Measurements from ENCODE around the gene INPP4B.

Gene INPP4B

DNA sequence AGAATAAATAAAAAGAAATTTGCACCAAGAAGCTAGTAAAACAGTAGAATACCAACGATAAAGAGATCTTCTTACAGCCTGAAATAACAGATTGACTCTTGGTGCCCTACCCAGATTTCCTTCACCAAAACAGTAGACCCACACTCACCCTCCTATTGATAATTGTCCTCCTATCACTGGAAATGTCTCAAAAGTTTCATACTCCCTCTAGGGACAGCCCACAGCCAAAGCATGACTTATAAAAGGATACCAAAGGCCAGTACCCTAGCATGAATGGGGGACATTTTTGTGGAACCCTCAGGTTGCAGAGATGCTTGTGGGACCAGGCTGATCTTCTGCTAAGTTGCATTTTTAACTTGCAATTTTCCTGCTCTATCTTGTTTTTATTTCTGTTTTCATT lies 104.1 kb downstream of the INPP4B start:
- FAIRE-seq (no peak), DNase-seq (ENCODE audit: low spot score) (no peak)

GRCh38 chr4:142728233-142728632 lies 117.9 kb downstream of the INPP4B start:
- no peak for FAIRE-seq
- no peak for DNase-seq (ENCODE audit: low spot score)

DNA sequence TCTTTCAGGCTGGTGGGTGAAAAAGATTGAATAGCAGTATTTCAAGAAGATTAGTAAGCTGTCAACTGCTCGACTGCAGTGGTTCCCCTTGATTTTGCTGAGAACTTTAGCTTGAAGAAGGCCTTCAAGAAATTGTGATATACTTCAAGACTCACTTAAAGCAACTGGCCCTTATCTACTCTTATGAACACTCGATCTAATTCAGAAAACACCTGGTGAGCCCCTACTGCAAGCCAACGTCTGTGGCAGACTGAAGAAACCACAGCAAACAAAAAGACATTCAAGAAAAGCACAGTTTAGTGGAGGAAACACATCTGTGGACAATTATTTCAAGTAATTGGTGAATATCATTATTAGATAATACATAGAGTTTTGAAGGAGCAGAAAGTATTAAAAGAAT lies 119.0 kb downstream of the INPP4B start:
- DNase-seq (ENCODE audit: low spot score) (no peak), FAIRE-seq (no peak)

DNA sequence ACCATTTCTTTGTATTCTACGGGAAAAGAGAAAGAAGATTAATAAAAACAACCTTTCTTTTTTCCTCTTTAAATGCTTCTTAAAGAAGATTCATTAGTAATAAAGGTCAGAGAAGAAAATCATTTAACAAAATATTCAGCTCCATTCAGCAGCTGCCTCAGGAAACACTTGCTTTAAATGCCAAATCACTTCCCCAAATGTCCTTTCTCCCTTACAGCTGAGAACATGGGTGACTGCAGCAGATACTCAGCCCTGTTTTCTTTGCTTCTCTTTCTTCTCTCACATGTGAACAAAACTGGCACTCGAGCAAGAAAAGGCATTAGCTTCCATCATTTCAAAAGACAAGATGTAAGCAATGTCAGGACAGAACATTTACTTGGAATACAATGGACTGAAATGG lies 120.2 kb downstream of the INPP4B start:
- DNase-seq (ENCODE audit: low spot score) = no peak

DNA sequence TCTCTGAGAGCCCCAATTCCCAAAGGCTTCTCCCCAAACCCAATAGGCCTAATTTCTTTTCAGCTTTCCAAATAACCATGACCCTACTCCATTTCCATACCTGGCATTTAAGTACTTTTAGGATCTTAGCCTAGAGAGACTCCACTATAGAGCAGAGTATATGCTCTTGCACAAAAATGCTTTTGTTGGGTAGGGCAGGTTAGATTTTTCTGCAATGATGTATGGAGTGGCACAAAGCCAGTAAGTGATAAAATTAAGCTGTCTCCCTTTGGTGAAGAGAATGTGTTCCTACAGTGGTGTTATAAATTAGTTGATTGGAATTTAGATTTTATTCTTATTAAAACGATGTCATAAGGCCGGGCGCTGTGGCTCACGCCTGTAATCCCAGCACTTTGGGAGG lies 124.9 kb downstream of the INPP4B start:
- FAIRE-seq (no peak), DNase-seq (ENCODE audit: low spot score) (no peak)

More for the DNA sequence above, 120.2 kb downstream of the INPP4B start:
- FAIRE-seq = no peak

- FAIRE-seq (peak; percentile 51), DNase-seq (ENCODE audit: low spot score) (peak; percentile 11)
These were observed 126.1 kb downstream of the INPP4B start for GRCh38 chr4:142719854-142720541.

DNA sequence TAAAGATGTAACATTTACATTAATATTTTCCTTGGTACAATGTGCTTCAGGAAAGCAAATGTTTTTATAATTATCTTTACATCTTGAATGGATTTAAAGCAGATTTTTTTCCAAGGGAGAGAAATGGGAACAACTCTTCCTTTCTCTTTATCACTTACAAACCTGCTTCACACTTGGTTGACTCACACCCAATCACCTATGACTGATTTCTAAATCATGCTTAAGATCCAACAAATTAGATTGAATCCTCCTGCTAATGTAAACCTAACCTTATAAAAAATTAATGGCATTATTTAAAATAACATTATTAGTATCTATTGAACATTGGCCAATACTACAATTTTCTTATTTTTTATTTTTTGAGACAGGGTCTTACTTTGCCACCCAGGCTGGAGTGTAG lies 127.1 kb downstream of the INPP4B start:
- DNase-seq (ENCODE audit: low spot score) = no peak
- no peak for FAIRE-seq

DNA sequence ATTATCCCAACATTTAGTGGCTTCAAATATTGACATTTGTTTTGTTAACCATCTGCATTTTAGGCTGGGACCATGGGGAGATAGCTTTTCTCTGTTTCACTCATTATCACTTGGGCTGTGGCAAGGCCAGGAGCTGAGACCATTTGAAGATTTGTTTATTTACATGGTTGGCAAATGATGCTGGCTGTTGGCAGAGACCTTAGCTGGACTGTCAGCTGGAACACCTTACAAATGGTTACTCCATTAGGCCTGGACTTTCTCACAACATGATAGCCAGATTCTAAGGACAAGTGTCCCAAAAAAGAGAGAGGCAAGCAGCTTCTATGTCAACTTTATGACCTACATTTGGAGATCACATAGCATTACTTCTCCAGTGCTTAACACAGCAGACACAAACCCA lies 130.4 kb downstream of the INPP4B start:
- DNase-seq (ENCODE audit: low spot score) (no peak), FAIRE-seq (no peak)

DNA sequence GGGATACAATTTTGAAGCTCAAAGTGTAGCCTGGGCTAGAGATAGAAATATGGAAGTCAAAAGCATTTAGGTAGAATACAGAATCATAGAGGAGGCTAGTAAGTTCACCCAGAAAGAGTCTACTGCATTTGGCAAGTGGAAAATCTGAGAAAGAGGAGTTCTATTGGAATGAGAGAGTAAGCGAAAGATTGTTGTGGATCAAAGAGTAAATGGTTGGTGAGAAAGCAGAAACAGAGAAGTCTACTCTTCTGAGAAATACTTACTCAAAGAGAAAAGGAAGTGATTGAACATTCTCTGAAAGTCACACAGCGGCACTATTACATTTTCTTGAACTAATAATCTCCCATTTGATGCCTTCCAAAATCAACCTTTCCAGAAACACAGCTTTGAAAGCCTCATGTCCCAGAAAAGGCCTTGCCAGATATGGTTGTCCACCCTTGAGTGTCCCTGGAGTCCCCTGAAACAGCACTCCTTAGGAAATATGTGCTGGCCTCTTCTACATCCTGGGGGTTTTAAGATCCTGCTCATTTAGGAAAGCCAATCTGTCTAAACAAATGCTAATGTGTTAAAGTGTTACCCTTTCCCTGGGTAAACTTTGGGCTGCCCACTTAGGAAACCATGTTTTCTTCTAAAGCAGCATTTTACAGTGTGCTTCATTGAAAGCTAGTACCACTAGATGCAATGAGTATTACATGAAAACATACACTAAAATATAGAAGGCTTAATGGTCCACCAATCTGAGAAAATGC lies 132.6 kb downstream of the INPP4B start:
- FAIRE-seq (no peak), DNase-seq (ENCODE audit: low spot score) (no peak)

DNA sequence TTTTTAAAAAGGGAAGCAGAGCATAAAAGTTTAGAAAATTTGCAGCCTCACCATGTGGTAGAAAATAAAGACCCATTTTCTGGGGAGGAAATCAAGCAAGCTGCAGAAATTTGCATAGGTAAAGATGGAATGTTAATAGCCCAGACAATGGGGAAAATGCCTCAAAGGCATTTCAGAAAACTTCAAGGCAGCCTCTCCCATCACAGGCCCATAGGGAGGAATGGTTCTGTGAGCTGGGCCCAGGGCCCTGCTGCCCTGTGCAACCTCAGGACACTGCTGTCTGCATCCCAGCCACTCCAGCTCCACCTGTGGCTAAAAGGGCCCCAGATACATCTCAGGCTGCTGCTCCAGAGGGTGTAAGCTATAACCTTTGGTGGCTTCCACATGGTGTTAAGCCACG lies 137.9 kb downstream of the INPP4B start:
- FAIRE-seq = no peak

DNA sequence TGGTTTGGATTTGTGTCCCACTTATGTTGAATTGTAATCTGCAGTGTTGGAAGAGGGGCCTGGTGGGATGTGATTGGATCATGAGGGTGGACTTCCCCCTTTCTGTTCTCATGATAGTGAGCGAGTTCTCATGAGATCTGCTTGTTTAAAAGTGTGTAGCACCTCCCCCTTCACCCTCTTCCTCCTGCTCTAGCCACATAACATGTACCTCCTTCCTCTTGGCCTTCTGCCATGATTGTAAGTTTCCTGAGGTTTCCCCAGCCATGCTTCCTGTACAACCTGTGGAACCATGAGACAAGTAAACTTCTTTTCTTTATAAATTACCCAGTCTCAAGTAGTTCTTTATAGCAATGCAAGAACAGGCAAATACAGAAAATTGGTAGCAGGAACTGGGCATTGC lies 138.7 kb downstream of the INPP4B start:
- FAIRE-seq (no peak), DNase-seq (ENCODE audit: low spot score) (no peak)

More for the DNA sequence above, 137.9 kb downstream of the INPP4B start:
- DNase-seq (ENCODE audit: low spot score) = no peak

DNA sequence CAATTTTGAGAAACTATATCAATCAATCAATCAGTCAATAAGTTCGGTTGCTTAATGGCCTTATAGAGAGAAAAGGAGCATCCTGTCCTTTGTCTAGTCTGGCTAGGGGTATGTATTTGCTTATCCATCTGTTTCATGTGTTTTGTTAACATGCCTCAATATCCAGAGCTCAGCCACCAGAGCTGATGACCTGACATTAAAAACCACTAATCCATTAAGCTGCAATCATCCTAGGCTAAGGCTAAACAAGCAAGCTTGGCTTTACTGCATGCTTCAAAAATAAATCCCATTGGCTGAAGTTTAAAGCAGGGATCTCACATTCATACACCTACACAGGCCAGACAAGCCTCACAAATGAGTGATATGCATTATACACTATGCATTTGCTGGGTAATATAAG lies 139.7 kb downstream of the INPP4B start:
- DNase-seq (ENCODE audit: low spot score) = no peak
- no peak for FAIRE-seq

DNA sequence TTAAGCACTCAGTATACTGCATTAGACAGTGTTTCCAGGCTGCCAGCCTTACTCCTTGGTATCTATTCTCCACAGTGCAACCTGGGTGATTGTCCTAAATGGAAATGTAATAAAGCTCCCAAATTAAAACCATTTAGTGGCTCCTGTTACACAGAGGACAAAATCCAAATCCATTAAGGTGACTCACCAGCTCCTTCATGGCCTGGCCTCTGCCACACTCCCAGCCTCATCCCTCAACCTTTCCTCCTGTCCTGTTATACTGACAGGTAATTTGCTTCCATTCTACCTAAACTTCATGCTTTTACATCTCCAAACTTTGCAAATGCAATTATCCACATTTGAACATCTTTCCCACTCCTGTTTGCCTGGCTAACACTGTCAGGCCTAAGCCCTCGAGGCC lies 140.3 kb downstream of the INPP4B start:
- no peak for DNase-seq (ENCODE audit: low spot score)
- no peak for FAIRE-seq

- no peak for DNase-seq (ENCODE audit: low spot score)
- FAIRE-seq = no peak
These were observed 142.3 kb downstream of the INPP4B start for GRCh38 chr4:142703694-142704309.

DNA sequence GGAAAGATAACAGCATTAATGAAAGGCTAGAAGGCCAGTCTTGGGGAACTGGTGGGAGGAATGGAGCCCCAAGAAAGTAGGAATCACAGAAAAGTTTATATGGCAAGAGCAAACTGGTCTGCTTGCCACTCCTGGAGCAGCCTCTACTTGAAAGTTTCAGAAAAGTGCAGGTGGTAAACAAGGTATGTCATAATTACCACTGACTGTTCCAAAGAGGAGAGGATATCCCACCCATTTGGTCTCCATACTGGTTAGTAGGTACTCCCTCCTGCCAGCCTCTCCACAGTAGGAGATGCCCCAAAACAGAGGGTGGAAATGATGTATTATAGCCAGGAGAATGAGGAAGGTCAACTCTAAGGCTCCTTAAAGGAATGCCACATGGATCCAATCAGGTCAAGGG lies 145.1 kb downstream of the INPP4B start:
- DNase-seq (ENCODE audit: low spot score) (no peak), FAIRE-seq (no peak)

DNA sequence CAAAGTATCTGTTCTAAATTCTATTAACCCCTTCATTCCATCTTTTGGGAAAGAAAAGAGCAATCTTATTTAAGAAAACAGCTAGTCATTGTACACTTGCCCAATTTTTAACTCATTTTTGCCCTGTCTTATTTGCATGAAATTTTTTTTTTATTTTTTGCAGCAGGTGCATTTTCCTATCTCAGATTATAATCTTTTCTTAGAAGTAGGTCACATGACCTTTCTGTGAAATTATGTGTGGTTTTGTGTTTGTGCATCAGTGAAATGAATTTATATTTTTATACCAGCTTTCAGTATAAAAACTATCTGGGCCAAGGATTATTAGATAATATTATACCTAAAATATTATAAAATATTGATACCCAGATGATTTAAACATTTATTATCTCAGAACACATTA lies 145.6 kb downstream of the INPP4B start:
- no peak for FAIRE-seq
- DNase-seq (ENCODE audit: low spot score) = no peak

DNA sequence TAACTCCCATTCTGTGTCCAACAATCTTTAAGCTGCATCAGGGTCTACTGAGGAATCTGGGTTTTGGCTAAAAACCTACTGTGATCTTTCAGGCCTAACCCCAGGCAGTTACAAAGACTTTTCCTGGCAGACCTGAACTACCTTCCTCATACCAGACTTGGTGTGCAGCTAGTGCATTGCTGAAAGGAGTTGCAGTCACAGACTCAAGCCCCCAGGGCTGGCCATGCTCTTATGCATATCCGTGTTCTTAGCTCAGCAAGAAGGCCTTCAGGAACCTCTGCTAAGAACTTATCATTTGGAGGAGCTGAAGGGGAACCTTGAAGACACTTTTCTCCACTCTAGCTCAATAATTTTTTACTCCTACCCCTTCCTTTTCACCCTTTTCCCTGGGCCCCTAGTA lies 147.5 kb downstream of the INPP4B start:
- DNase-seq (ENCODE audit: low spot score) = no peak
- no peak for FAIRE-seq

- no peak for DNase-seq (ENCODE audit: low spot score)
- no peak for FAIRE-seq
These were observed 148.2 kb downstream of the INPP4B start for GRCh38 chr4:142697928-142698327.

DNA sequence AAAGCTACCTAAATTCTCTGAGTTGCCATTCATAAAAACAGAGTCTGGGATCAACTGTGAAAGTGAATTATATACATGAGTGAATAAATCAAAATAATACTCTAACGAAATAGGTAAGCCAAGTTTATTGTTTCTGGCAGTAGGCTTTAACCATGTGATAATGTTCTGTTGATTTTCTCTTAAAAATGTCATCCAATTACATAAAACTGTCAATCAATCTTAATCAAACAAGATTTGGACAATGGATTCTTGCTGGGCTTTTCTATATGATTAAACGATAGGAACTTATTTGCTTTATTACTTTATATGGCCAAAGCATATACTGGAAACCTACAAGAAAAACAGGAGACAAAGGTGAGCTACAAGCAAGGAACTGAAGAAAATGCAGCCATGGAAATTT lies 148.8 kb downstream of the INPP4B start:
- DNase-seq (ENCODE audit: low spot score) (no peak), FAIRE-seq (no peak)

- no peak for FAIRE-seq
These were observed 149.6 kb downstream of the INPP4B start for GRCh38 chr4:142696334-142697122.

DNA sequence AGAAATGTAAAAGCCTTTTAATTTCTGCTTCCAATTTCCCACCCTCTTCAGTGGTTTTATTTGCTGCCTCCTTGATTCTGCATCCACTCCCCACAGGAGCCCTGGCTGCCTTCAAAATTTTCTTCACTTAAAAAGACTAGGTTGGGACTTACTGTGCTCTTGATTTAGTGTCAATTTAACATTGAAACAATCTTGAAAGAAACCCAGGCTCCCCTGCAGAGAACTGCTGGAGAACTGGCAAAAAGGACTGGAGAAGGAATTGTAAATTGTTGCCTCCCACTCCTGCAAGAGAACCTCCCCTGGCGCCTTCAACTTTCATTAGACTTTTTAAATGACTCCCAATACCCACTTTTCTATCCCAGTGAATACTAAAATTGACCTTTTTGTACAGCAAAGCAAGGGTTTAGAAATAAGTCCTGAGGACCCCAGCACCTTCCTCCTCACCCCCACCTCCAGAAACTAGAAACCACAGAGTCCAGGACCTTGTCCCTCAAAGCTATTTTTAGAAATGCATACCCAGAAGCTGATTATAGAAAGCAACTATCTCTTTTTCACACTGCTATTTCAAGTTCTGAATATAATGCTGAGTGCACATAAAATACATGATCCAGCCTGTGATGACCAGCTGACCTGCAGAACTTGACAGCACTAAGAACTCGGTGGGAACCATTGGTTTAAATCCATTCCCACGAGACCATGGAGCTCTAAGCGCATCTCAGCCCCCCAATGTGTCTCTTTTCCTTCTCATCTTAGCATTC lies 155.5 kb downstream of the INPP4B start:
- no peak for DNase-seq (ENCODE audit: low spot score)
- no peak for FAIRE-seq

More at GRCh38 chr4:142696334-142697122, 149.6 kb downstream of the INPP4B start:
- DNase-seq (ENCODE audit: low spot score) = no peak

Data from RCC 7860 (cell line).